HepG2 (cell line): ENCODE results near the gene EHBP1. TPM values are rescaled to one million over a fixed set of nuclear protein-coding genes. Genes with fewer than 3 reads are reported as not detected.
A peak's percentile ranks its signal among the peaks of the same experiment; 100 is the strongest.

ENCODE experiments used
- CHD4 ChIP-seq: fragments of 200-600 bp; sonication (generic); IDR thresholded peaks from 2 replicates; pipeline ENCODE4 v1.7.0; 2017; ENCODE audit warnings: mild to moderate bottlenecking, low read length, borderline replicate concordance
- CSRNP2 ChIP-seq: sonication (generic); formaldehyde crosslinking; conservative IDR thresholded peaks from 2 replicates; pipeline ENCODE4 v1.8.0; 2022; ENCODE audit warnings: low read depth, missing genetic modification reagents
- DMAP1 ChIP-seq: IDR thresholded peaks from 2 replicates; pipeline ENCODE4 v1.6.1; 2016
- EHMT2 ChIP-seq: fragments of 200-600 bp; sonication (generic); IDR thresholded peaks from 2 replicates; pipeline ENCODE4 v1.7.0; 2017; ENCODE audit warnings: antibody characterized with exemption, low read depth, low read length, borderline replicate concordance
- ETV5 ChIP-seq: IDR thresholded peaks from 2 replicates; pipeline ENCODE4 v1.6.1; 2018; ENCODE audit warnings: missing biosample characterization, missing genetic modification reagents, inconsistent platforms, borderline replicate concordance
- FOXJ3 ChIP-seq: sonication (generic); formaldehyde crosslinking; IDR thresholded peaks from 2 replicates; pipeline ENCODE4 v1.4.0; 2020; ENCODE audit warnings: missing genetic modification reagents, mild to moderate bottlenecking, borderline replicate concordance
- HMGA1 ChIP-seq: sonication (generic); formaldehyde crosslinking; conservative IDR thresholded peaks from 2 replicates; pipeline ENCODE4 v1.4.0; 2020; ENCODE audit warnings: missing genetic modification reagents
- HNRNPK ChIP-seq: fragments of 200-400 bp; formaldehyde crosslinking; IDR thresholded peaks from 2 replicates; pipeline ENCODE4 v1.6.1; 2018; ENCODE audit warnings: low read length, low read depth, moderate library complexity, mild to moderate bottlenecking; ENCODE audit not compliant: poor library complexity, severe bottlenecking
- JUN ChIP-seq: sonication (generic); formaldehyde crosslinking; IDR thresholded peaks from 2 replicates; pipeline ENCODE4 v1.4.0; 2020; ENCODE audit warnings: mild to moderate bottlenecking, missing genetic modification reagents
- NFIC ChIP-seq: IDR thresholded peaks from 2 replicates; pipeline ENCODE4 v1.6.1; 2012; ENCODE audit warnings: mild to moderate bottlenecking, low read length, inconsistent platforms
- PAWR ChIP-seq: sonication (generic); formaldehyde crosslinking; IDR thresholded peaks from 2 replicates; pipeline ENCODE4 v1.4.0; 2020; ENCODE audit warnings: missing genetic modification reagents, mild to moderate bottlenecking, borderline replicate concordance
- POLR2G ChIP-seq: fragments of 200-400 bp; formaldehyde crosslinking; IDR thresholded peaks from 2 replicates; pipeline ENCODE4 v1.6.1; 2018; ENCODE audit warnings: mild to moderate bottlenecking, low read depth, low read length, moderate library complexity
- SALL1 ChIP-seq: sonication (generic); formaldehyde crosslinking; IDR thresholded peaks from 2 replicates; pipeline ENCODE4 v1.8.0; 2022; ENCODE audit warnings: mild to moderate bottlenecking, missing genetic modification reagents
- SYNCRIP ChIP-seq: fragments of 200-400 bp; formaldehyde crosslinking; IDR thresholded peaks from 2 replicates; pipeline ENCODE4 v1.6.1; 2018; ENCODE audit warnings: mild to moderate bottlenecking, low read depth, low read length; ENCODE audit not compliant: insufficient read depth
- THAP11 ChIP-seq: IDR thresholded peaks from 2 replicates; pipeline ENCODE4 v1.6.1; 2016; ENCODE audit warnings: missing biosample characterization, missing genetic modification reagents
- TOPORS ChIP-seq: sonication (generic); formaldehyde crosslinking; IDR thresholded peaks from 2 replicates; pipeline ENCODE4 v1.8.0; 2023; ENCODE audit warnings: mild to moderate bottlenecking, missing genetic modification reagents
- ZNF280D ChIP-seq: sonication (generic); formaldehyde crosslinking; IDR thresholded peaks from 2 replicates; pipeline ENCODE4 v1.5.1; 2020; ENCODE audit warnings: mild to moderate bottlenecking, missing genetic modification reagents
- polyA plus RNA-seq, 8 experiments: library from polyadenylated mRNA; depleted of rRNA in 3 of 8; stranded (reverse) in 7 of 8; unstranded in 1 of 8; fragments of >200 nt; fragmentation: Illumina TruSeq in 4 of 8; extraction: Trizol in 4 of 8; gene quantifications; 2 replicates each; pipeline versions ENCODE4 v1.2.1 to v1.2.3, GENCODE V29; 2011 to 2016; ENCODE audit warnings: low read depth in 4 of 8, missing spikeins in 1 of 8, mixed read lengths in 1 of 8; ENCODE audit not compliant: insufficient read depth in 1 of 8
- total RNA-seq, 5 experiments: library from RNA; depleted of rRNA; stranded (reverse); fragments of >200 nt; fragmentation: Illumina TruSeq; extraction: Trizol; gene quantifications; 2 replicates each; pipeline ENCODE4 v1.2.3, GENCODE V29; 2016; ENCODE audit warnings: low read depth in 1 of 5
- TF ChIP-seq, protein P1 (sequence below): sonication (generic); formaldehyde crosslinking; IDR thresholded peaks from 2 replicates; pipeline ENCODE4 v1.5.1; 2020; ENCODE audit warnings: missing genetic modification reagents, mild to moderate bottlenecking, borderline replicate concordance
- TF ChIP-seq, protein P2 (sequence below): fragments of 450-650 bp; IDR thresholded peaks from 2 replicates; pipeline ENCODE4 v1.6.1; 2017; ENCODE audit warnings: mild to moderate bottlenecking

The EHBP1 gene
- total and polyA plus RNA-seq, 2 of the 13 experiments (the other 11 are each of a cell fraction or from before 2014, with no cell fraction given): 93.5 to 146 TPM

DNA sequence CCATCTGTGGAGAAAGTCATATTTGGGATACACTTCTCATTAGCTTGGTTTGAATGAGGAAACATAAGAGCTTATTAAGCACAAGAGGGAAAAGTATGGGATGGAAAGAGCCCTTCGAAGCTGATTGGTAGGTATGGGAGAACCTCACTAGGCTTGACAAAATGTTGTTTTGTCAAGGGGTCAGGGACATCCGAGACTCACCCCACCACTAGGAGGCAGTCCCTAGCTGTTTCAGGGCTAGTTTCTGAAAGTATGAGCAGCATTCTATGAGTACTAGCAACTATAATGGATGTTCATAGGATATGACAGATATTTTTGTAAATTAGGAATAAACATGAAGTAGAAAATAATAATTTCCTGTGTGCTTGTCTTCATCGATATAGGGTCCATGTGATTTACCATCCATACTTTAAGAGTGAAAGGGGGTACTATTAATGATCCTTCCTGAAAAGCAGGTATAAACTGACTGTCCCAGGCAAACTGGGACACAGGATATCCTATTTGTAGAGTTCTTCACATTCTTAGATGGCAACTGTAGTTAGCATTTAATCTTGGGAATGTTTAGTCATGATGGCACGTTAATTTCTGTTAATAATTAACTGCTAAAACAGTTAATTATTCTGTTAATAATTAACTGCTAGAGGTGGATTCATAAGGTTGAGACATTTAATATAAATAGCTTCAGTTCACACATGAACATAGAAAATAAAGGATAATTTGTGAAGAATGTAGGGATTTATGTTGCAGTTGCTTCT lies 373.5 kb downstream of the EHBP1 start (continued):
- TF ChIP-seq ZNF280D (CRISPR knock-in tag) (no peak), POLR2G (no peak), EHMT2 (peak; percentile 57; the same call in 1 of the 2 replicates), PAWR (no peak), HMGA1 (no peak), FOXJ3 (CRISPR knock-in tag) (no peak), JUN (CRISPR knock-in tag) (no peak), ETV5 (CRISPR knock-in tag) (0 out of 2 replicates have a peak, but pooled peaks have one; percentile 14), CHD4 (peak; percentile 71; the same call in 1 of the 2 replicates), TOPORS (CRISPR knock-in tag) (no peak), NFIC (no peak), DMAP1 (CRISPR knock-in tag) (no peak), HNRNPK (no peak), THAP11 (no peak), SALL1 (CRISPR knock-in tag) (no peak), SYNCRIP (no peak), CSRNP2 (CRISPR knock-in tag) (no peak)
- TF ChIP-seq, protein P1, sequence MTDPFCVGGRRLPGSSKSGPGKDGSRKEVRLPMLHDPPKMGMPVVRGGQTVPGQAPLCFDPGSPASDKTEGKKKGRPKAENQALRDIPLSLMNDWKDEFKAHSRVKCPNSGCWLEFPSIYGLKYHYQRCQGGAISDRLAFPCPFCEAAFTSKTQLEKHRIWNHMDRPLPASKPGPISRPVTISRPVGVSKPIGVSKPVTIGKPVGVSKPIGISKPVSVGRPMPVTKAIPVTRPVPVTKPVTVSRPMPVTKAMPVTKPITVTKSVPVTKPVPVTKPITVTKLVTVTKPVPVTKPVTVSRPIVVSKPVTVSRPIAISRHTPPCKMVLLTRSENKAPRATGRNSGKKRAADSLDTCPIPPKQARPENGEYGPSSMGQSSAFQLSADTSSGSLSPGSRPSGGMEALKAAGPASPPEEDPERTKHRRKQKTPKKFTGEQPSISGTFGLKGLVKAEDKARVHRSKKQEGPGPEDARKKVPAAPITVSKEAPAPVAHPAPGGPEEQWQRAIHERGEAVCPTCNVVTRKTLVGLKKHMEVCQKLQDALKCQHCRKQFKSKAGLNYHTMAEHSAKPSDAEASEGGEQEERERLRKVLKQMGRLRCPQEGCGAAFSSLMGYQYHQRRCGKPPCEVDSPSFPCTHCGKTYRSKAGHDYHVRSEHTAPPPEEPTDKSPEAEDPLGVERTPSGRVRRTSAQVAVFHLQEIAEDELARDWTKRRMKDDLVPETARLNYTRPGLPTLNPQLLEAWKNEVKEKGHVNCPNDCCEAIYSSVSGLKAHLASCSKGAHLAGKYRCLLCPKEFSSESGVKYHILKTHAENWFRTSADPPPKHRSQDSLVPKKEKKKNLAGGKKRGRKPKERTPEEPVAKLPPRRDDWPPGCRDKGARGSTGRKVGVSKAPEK (CRISPR knock-in tag): no peak
- TF ChIP-seq, protein P2, sequence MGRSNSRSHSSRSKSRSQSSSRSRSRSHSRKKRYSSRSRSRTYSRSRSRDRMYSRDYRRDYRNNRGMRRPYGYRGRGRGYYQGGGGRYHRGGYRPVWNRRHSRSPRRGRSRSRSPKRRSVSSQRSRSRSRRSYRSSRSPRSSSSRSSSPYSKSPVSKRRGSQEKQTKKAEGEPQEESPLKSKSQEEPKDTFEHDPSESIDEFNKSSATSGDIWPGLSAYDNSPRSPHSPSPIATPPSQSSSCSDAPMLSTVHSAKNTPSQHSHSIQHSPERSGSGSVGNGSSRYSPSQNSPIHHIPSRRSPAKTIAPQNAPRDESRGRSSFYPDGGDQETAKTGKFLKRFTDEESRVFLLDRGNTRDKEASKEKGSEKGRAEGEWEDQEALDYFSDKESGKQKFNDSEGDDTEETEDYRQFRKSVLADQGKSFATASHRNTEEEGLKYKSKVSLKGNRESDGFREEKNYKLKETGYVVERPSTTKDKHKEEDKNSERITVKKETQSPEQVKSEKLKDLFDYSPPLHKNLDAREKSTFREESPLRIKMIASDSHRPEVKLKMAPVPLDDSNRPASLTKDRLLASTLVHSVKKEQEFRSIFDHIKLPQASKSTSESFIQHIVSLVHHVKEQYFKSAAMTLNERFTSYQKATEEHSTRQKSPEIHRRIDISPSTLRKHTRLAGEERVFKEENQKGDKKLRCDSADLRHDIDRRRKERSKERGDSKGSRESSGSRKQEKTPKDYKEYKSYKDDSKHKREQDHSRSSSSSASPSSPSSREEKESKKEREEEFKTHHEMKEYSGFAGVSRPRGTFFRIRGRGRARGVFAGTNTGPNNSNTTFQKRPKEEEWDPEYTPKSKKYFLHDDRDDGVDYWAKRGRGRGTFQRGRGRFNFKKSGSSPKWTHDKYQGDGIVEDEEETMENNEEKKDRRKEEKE: no peak
